Omental fat pad (tissue), 4 donors: ENCODE data around the gene RGS6. TPM values are rescaled to one million over a fixed set of nuclear protein-coding genes. Genes with fewer than 3 reads are reported as not detected.

Source experiments
- ATAC-seq: fragments of 150-250 bp; one replicate; pipeline ENCODE4 v1.9.1; 2016; ENCODE audit warnings: mild to moderate bottlenecking, moderate library complexity; ENCODE audit not compliant: low FRiP score
- DNase-seq: peaks from one replicate; pipeline ENCODE4 v3.0.0-alpha.2; 2019; ENCODE audit warnings: low spot score
- CTCF ChIP-seq, 3 donors: fragments of 450-650 bp; IDR thresholded peaks; one replicate each; pipeline ENCODE4 v1.5.1; 2016 to 2017; ENCODE audit warnings: antibody characterized with exemption in 3 of 3, mild to moderate bottlenecking in 3 of 3, moderate library complexity in 2 of 3
- total RNA-seq, 4 donors: library from RNA; depleted of rRNA; stranded (reverse); fragments of >200 nt; gene quantifications; one replicate each; pipeline ENCODE4 v1.1.0, GENCODE V29; 2016

RGS6 gene
- total RNA-seq, 4 donors from 2014 or later: 5.2 to 27.3 (median 6.9) TPM

- TF ChIP-seq CTCF (IDR thresholded peaks at IDR 0.05): no peak
- ATAC-seq: no peak
- no peak for DNase-seq
Observed at GRCh38 chr14:72578514-72578913, 646.3 kb downstream of the RGS6 start.

DNA sequence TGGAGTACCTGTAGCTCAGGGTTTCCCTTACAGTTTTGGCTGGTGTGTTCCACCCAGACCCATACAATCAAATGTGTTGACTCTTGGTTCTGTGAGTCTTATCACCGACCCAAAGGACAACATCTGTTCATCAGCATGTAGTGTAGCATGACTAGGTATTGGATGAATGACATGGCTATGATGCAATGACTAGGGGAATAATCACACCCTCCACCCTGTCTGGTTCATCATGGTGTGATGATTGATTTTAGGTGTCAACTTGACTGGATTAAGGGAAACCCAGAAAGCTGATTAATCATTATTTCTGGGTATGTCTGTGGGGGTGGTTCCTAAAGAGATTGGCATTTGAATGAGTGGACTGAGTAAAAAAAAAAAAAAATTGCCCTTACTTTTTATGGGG, 650.4 kb downstream of the RGS6 start:
- no peak for TF ChIP-seq CTCF (IDR thresholded peaks at IDR 0.05)
- DNase-seq (no peak), ATAC-seq (no peak)

- ATAC-seq (no peak), DNase-seq (no peak)
Observed at GRCh38 chr14:72583316-72584272, 651.4 kb downstream of the RGS6 start.

DNA sequence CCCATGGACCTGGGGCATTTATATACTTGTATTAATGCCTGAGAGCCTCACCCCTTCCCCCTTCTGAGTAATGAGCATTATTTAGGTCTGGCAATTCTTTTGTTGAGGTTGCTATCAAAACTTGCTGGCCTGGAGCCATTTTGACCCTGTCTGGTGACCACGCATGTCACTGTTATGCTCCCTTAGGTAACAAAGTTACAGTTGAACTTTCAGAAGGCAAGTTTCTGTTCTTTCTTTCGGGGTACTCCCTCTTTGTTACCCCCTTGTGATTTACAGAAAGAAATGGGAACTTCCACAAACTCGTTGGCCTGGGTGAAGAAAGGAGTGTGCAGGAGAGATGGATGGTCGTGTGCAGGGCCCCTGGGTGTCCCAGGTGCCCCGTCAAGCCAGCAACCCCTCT, 656.3 kb downstream of the RGS6 start:
- ATAC-seq (no peak), DNase-seq (no peak)
- TF ChIP-seq CTCF (IDR thresholded peaks at IDR 0.05): no peak

More at GRCh38 chr14:72583316-72584272, 651.4 kb downstream of the RGS6 start:
- no peak for TF ChIP-seq CTCF (IDR thresholded peaks at IDR 0.05)

- no peak for ATAC-seq
- DNase-seq: no peak
- no peak for TF ChIP-seq CTCF (IDR thresholded peaks at IDR 0.05)
Observed at GRCh38 chr14:72589652-72590051, 657.4 kb downstream of the RGS6 start.

GRCh38 chr14:72590577-72590976, 658.3 kb downstream of the RGS6 start:
- no peak for ATAC-seq
- DNase-seq: no peak
- no peak for TF ChIP-seq CTCF (IDR thresholded peaks at IDR 0.05)

DNA sequence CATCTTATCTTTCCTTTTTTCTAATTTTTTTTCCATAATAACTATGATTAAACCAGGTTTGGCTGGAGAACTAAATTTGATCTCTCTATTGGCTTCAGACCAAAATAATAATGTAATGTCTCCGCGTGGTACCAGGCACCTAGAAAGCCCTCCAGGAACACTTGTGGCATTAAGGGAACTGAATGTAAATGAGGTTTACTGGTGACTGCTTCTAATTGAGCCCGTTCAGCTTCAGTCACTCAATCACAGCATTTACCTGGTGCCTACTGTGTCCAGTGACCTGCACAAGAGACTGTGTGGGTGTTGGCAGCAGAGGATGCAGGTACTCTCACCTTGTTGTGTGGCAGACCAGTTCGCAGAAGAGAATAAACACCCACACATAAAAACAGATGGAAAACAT, 659.2 kb downstream of the RGS6 start:
- DNase-seq (no peak), ATAC-seq (no peak)
- no peak for TF ChIP-seq CTCF (IDR thresholded peaks at IDR 0.05)
